ENCODE data around the gene DLEC1.

DLEC1 gene

GRCh38 chr3:38165722-38166387 lies 126.8 kb downstream of the DLEC1 start:
- DNase-seq, result no peak

GRCh38 chr3:38167591-38167990 lies 128.6 kb downstream of the DLEC1 start:
- DNase-seq, result no peak

- DNase-seq, result no peak
Measured at GRCh38 chr3:38168151-38169026, 129.4 kb downstream of the DLEC1 start.

GRCh38 chr3:38169027-38169317 lies 130.0 kb downstream of the DLEC1 start:
- DNase-seq, result no peak

GRCh38 chr3:38170722-38171121 lies 131.7 kb downstream of the DLEC1 start:
- no peak for DNase-seq

GRCh38 chr3:38171622-38172021 lies 132.6 kb downstream of the DLEC1 start:
- DNase-seq, result no peak

Measured in effector CD8-positive, alpha-beta T cell (primary cell).